ENCODE measurements around the gene PTPRK. TPM values are rescaled to one million over a fixed set of nuclear protein-coding genes. Genes with fewer than 3 reads are reported as not detected.

PTPRK gene
- total and polyA plus RNA-seq, 2 donors (not counting 1 experiment from before 2014, with no cell fraction given) = 16.2 to 18.7 TPM

DNA sequence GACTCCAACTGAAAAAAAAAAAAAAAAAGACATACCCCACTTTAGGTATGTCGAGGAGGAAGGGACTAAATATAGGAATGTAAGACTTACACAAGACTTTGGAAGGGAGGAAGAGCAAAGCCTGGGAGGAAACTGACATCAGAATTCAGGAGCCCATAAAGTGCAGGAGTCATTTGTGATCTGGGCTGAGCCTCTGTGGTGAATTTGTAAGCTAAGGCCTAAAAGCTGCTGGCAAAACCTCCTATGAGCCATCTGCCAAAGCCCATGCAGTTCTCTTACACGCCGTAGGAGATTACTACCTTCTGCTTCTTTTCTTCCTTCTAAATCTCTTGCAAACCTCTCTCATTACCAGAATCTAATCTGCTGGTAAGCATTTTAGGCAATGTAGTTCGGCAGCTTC is 567.6 kb downstream of the PTPRK start:
- CTCF ChIA-PET = interaction anchor here (0.6 kb wide), 1 partner anchor 990 kb away, joined by 3 read pairs; no protein-coding TSS in a partner anchor
- intact Hi-C loops (cut with micrococcal nuclease) = no loop called here
- H3K27ac Mint-ChIP-seq = no peak overlapping the region

DNA sequence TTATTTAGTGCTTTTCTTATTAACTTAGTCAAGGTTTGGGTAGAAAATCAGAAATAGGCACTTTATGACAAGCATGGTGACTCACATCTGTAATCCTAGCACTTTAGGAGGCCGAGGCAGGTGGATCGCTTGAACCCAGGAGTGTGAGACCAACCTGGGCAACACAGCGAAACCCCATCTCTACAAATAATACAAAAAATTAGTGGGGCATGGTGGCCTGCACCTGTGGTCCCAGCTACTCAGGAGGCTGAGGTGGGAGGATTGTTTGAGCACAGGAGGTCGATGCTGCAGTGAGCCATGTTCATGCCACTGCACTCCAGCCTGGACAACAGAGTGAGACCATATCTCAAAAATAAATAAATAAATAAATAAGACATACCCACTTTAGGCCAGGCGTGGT is 568.2 kb downstream of the PTPRK start:
- no peak overlapping the region for H3K4me2 ChIP-seq (replicated peaks; ENCODE audit: low read depth, low read length, poor library complexity, severe bottlenecking)
- no peak overlapping the region for H3K9ac ChIP-seq (ENCODE audit: low read length)
- no peaks in the 10 kb centered on the region for H3K36me3 ChIP-seq (replicated peaks in 1 of 2; ENCODE audit: control extremely low read depth in 1 of 2, control insufficient read depth in 1 of 2, extremely low read depth in 1 of 2, insufficient read depth in 2 of 2, low read length in 1 of 2)
- intact Hi-C loops (cut with micrococcal nuclease) = no loop called here
- no peaks in the 10 kb centered on the region for H4K20me1 ChIP-seq (ENCODE audit: control insufficient read depth, insufficient read depth, low read length, poor library complexity, severe bottlenecking)
- CTCF ChIA-PET = no interaction called here
- no peak overlapping the region for H3K4me3 ChIP-seq (ENCODE audit: control extremely low read depth in 1 of 5, extremely low read depth in 1 of 5, insufficient read depth in 1 of 5, low read depth in 2 of 5, low read length in 4 of 5)
- H3K27ac ChIP-seq (ENCODE audit: low read length in 2 of 2) = no peak overlapping the region
- no peak overlapping the region for H3K27ac Mint-ChIP-seq
- H3K4me1 Mint-ChIP-seq = peaks cover 17% of the 10 kb centered on the region
- H3K4me3 Mint-ChIP-seq = no peak overlapping the region
- H3K27me3 Mint-ChIP-seq = no peaks in the 10 kb centered on the region
- POLR2A ChIA-PET = no interaction called here
- TF ChIP-seq EZH2 (IDR thresholded peaks at IDR 0.05; ENCODE audit: borderline replicate concordance, insufficient read depth, low read depth, low read length, poor library complexity, severe bottlenecking) = no peak
- TF ChIP-seq, protein P1, sequence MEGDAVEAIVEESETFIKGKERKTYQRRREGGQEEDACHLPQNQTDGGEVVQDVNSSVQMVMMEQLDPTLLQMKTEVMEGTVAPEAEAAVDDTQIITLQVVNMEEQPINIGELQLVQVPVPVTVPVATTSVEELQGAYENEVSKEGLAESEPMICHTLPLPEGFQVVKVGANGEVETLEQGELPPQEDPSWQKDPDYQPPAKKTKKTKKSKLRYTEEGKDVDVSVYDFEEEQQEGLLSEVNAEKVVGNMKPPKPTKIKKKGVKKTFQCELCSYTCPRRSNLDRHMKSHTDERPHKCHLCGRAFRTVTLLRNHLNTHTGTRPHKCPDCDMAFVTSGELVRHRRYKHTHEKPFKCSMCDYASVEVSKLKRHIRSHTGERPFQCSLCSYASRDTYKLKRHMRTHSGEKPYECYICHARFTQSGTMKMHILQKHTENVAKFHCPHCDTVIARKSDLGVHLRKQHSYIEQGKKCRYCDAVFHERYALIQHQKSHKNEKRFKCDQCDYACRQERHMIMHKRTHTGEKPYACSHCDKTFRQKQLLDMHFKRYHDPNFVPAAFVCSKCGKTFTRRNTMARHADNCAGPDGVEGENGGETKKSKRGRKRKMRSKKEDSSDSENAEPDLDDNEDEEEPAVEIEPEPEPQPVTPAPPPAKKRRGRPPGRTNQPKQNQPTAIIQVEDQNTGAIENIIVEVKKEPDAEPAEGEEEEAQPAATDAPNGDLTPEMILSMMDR (IDR thresholded peaks at IDR 0.05) = no peak
- WGBS (ENCODE audit: insufficient coverage) = 88% methylated on average over 1 of the region's 5 CpGs
- H3K79me2 ChIP-seq (ENCODE audit: control insufficient read depth, insufficient read depth, low read length) = no peaks in the 10 kb centered on the region
- H3K9me3 ChIP-seq (ENCODE audit: control extremely low read depth in 1 of 3, control insufficient read depth in 2 of 3, insufficient read depth in 1 of 3, low read length in 2 of 3) = no peaks in the 10 kb centered on the region
- ATAC-seq (ENCODE audit: low read depth) (no peak), DNase-seq (no peak)
- H3K27me3 ChIP-seq (replicated peaks in 1 of 4; ENCODE audit: control extremely low read depth in 1 of 4, control insufficient read depth in 3 of 4, insufficient read depth in 4 of 4, low read length in 3 of 4) = no peaks in the 10 kb centered on the region
- peaks cover 7 to 14% of the 10 kb centered on the region in 2 donors for H3K4me1 ChIP-seq (ENCODE audit: control insufficient read depth in 2 of 2, insufficient read depth in 2 of 2, low read length in 2 of 2)
- H3K9me3 Mint-ChIP-seq (ENCODE audit: insufficient read depth) = no peaks in the 10 kb centered on the region
- H2AFZ ChIP-seq (ENCODE audit: insufficient read depth, low read depth, low read length, poor library complexity, severe bottlenecking) = no peak overlapping the region

More for the DNA sequence above, 567.6 kb downstream of the PTPRK start:
- Histone ChIP-seq H3K9me3 (ENCODE audit: control extremely low read depth in 1 of 3, control insufficient read depth in 2 of 3, insufficient read depth in 1 of 3, low read length in 2 of 3) (no peaks in the 10 kb centered on the region), H2AFZ (ENCODE audit: insufficient read depth, low read depth, low read length, poor library complexity, severe bottlenecking) (no peak overlapping the region), H3K27ac (ENCODE audit: low read length in 2 of 2) (no peak overlapping the region), H4K20me1 (ENCODE audit: control insufficient read depth, insufficient read depth, low read length, poor library complexity, severe bottlenecking) (no peaks in the 10 kb centered on the region), H3K4me1 (ENCODE audit: control insufficient read depth in 2 of 2, insufficient read depth in 2 of 2, low read length in 2 of 2) (peaks cover 7 to 14% of the 10 kb centered on the region in 2 donors), H3K36me3 (replicated peaks in 1 of 2; ENCODE audit: control extremely low read depth in 1 of 2, control insufficient read depth in 1 of 2, extremely low read depth in 1 of 2, insufficient read depth in 2 of 2, low read length in 1 of 2) (no peaks in the 10 kb centered on the region), H3K9ac (ENCODE audit: low read length) (no peak overlapping the region), H3K4me3 (ENCODE audit: control extremely low read depth in 1 of 5, extremely low read depth in 1 of 5, insufficient read depth in 1 of 5, low read depth in 2 of 5, low read length in 4 of 5) (no peak overlapping the region), H3K27me3 (replicated peaks in 1 of 4; ENCODE audit: control extremely low read depth in 1 of 4, control insufficient read depth in 3 of 4, insufficient read depth in 4 of 4, low read length in 3 of 4) (no peaks in the 10 kb centered on the region), H3K4me2 (replicated peaks; ENCODE audit: low read depth, low read length, poor library complexity, severe bottlenecking) (no peak overlapping the region), H3K79me2 (ENCODE audit: control insufficient read depth, insufficient read depth, low read length) (no peaks in the 10 kb centered on the region)
- DNase-seq (no peak), ATAC-seq (ENCODE audit: low read depth) (no peak)
- H3K9me3 Mint-ChIP-seq (ENCODE audit: insufficient read depth) = no peaks in the 10 kb centered on the region
- no peak for TF ChIP-seq EZH2 (IDR thresholded peaks at IDR 0.05; ENCODE audit: borderline replicate concordance, insufficient read depth, low read depth, low read length, poor library complexity, severe bottlenecking)
- TF ChIP-seq, protein P1 (IDR thresholded peaks at IDR 0.05) = no peak
- H3K4me1 Mint-ChIP-seq = peaks cover 17% of the 10 kb centered on the region
- POLR2A ChIA-PET = no interaction called here
- no peaks in the 10 kb centered on the region for H3K27me3 Mint-ChIP-seq
- no CpG with 5 or more reads among the region's 4 CpGs for WGBS (ENCODE audit: insufficient coverage)
- H3K4me3 Mint-ChIP-seq = no peak overlapping the region
